ENCODE data around the gene TRPV2.

TRPV2 gene

GRCh38 chr17:16406742-16407674, 8.4 kb upstream of the TRPV2 start:
- DNase-seq (ENCODE audit: low read depth in 2 of 2) = no peak

GRCh38 chr17:16407911-16408588, 7.3 kb upstream of the TRPV2 start:
- DNase-seq (ENCODE audit: low read depth in 2 of 2) = no peak

- no peak for DNase-seq (ENCODE audit: low read depth in 2 of 2)
Measured at GRCh38 chr17:16417399-16417798, 2.0 kb downstream of the TRPV2 start.

GRCh38 chr17:16417896-16418684, 2.7 kb downstream of the TRPV2 start:
- no peak for DNase-seq (ENCODE audit: low read depth in 2 of 2)

GRCh38 chr17:16418685-16419068, 3.3 kb downstream of the TRPV2 start:
- no peak for DNase-seq (ENCODE audit: low read depth in 2 of 2)

- DNase-seq (ENCODE audit: low read depth in 2 of 2) = peak; percentile 60 to 68
Measured at GRCh38 chr17:16419074-16419928, 3.9 kb downstream of the TRPV2 start.

- DNase-seq (ENCODE audit: low read depth in 2 of 2) = peak in 1 of 2 donors; percentile 60
Measured at GRCh38 chr17:16419929-16420271, 4.5 kb downstream of the TRPV2 start.

GRCh38 chr17:16422416-16422815, 7.0 kb downstream of the TRPV2 start:
- DNase-seq (ENCODE audit: low read depth in 2 of 2) = no peak

GRCh38 chr17:16423226-16423872, 8.0 kb downstream of the TRPV2 start:
- DNase-seq (ENCODE audit: low read depth in 2 of 2) = no peak

- no peak for DNase-seq (ENCODE audit: low read depth in 2 of 2)
Measured at GRCh38 chr17:16425202-16425601, 9.8 kb downstream of the TRPV2 start.

GRCh38 chr17:16425698-16426659, 10.6 kb downstream of the TRPV2 start:
- no peak for DNase-seq (ENCODE audit: low read depth in 2 of 2)

GRCh38 chr17:16427020-16427419, 11.6 kb downstream of the TRPV2 start:
- no peak for DNase-seq (ENCODE audit: low read depth in 2 of 2)

- peak in 1 of 2 donors; percentile 57 for DNase-seq (ENCODE audit: low read depth in 2 of 2)
Measured at GRCh38 chr17:16428098-16428882, 12.9 kb downstream of the TRPV2 start.

GRCh38 chr17:16429083-16429482, 13.7 kb downstream of the TRPV2 start:
- DNase-seq (ENCODE audit: low read depth in 2 of 2) = no peak

GRCh38 chr17:16430650-16431049, 15.3 kb downstream of the TRPV2 start:
- DNase-seq (ENCODE audit: low read depth in 2 of 2) = no peak

- DNase-seq (ENCODE audit: low read depth in 2 of 2) = no peak
Measured at GRCh38 chr17:16432017-16432416, 16.6 kb downstream of the TRPV2 start.

GRCh38 chr17:16433514-16433913, 18.1 kb downstream of the TRPV2 start:
- DNase-seq (ENCODE audit: low read depth in 2 of 2) = no peak

GRCh38 chr17:16434662-16435061, 19.3 kb downstream of the TRPV2 start:
- no peak for DNase-seq (ENCODE audit: low read depth in 2 of 2)

Data from stimulated activated CD8-positive, alpha-beta memory T cell treated with anti-CD3 and anti-CD28 coated beads, Interleukin-15, amount 100 ng/mL, for 48 hours (primary cell).